Thoracic aorta (tissue), 2 donors: ENCODE data around the gene TBC1D4. TPM values are rescaled to one million over a fixed set of nuclear protein-coding genes. Genes with fewer than 3 reads are reported as not detected.

Experiments
- ATAC-seq: fragments of 150-250 bp; one replicate; pipeline ENCODE4 v1.8.0; 2017; ENCODE audit warnings: low read depth; ENCODE audit not compliant: insufficient number of reproducible peaks, low FRiP score
- DNase-seq: peaks from one replicate; pipeline ENCODE4 v3.0.0-alpha.2; 2020; ENCODE audit warnings: low spot score
- H3K27ac ChIP-seq, 2 donors: fragments of 200-600 bp; sonication (generic); 1 replicate in 1 of 2; 2 replicates in 1 of 2; pipeline ENCODE4 v1.5.1; 2016; ENCODE audit warnings: mild to moderate bottlenecking in 2 of 2, moderate library complexity in 2 of 2
- H3K27me3 ChIP-seq: fragments of 200-600 bp; sonication (generic); replicated peaks from 2 replicates; pipeline ENCODE4 v1.6.0; 2016; ENCODE audit warnings: mild to moderate bottlenecking; ENCODE audit not compliant: insufficient read depth
- H3K36me3 ChIP-seq: fragments of 200-600 bp; sonication (generic); one replicate; pipeline ENCODE4 v1.5.1; 2016
- H3K4me1 ChIP-seq, 2 donors: fragments of 200-600 bp; sonication (generic); 1 replicate in 1 of 2; 2 replicates in 1 of 2; pipeline versions ENCODE4 v1.5.1 to v1.6.0; 2016; ENCODE audit warnings: low read depth in 2 of 2, mild to moderate bottlenecking in 1 of 2; ENCODE audit not compliant: control insufficient read depth in 1 of 2
- H3K4me3 ChIP-seq: fragments of 200-600 bp; sonication (generic); 2 replicates; pipeline ENCODE4 v1.5.1; 2016; ENCODE audit warnings: mild to moderate bottlenecking
- H3K9me3 ChIP-seq: fragments of 200-600 bp; sonication (generic); 2 replicates; pipeline ENCODE4 v1.5.1; 2016
- CTCF ChIP-seq: fragments of 200-600 bp; sonication (generic); IDR thresholded peaks from one replicate; pipeline ENCODE4 v1.5.1; 2019; ENCODE audit warnings: antibody characterized with exemption
- total RNA-seq, 2 donors: library from RNA; depleted of rRNA; stranded (reverse); fragments of >200 nt; gene quantifications; one replicate each; pipeline versions ENCODE4 v1.1.0 to v1.2.3, GENCODE V29; 2016

The TBC1D4 gene
- total RNA-seq, 2 donors from 2014 or later = 15.8 to 20.3 TPM

GRCh38 chr13:75414036-75414827 lies 67.7 kb downstream of the TBC1D4 start:
- Histone ChIP-seq H3K4me3 (no peak overlapping the region), H3K36me3 (no peaks in the 10 kb centered on the region), H3K9me3 (no peaks in the 10 kb centered on the region), H3K27me3 (no peaks in the 10 kb centered on the region), H3K4me1 (peaks cover 9 to 24% of the 10 kb centered on the region in 2 donors), H3K27ac (no peak overlapping the region)
- ATAC-seq = no peak
- DNase-seq = no peak
- no peak for TF ChIP-seq CTCF

GRCh38 chr13:75411924-75412537 lies 69.9 kb downstream of the TBC1D4 start:
- no peaks in the 10 kb centered on the region for H3K9me3 ChIP-seq
- TF ChIP-seq CTCF = no peak
- ATAC-seq (no peak), DNase-seq (no peak)
- H3K4me3 ChIP-seq = no peak overlapping the region
- H3K27me3 ChIP-seq = no peaks in the 10 kb centered on the region
- H3K36me3 ChIP-seq = no peaks in the 10 kb centered on the region
- no peak overlapping the region for H3K27ac ChIP-seq
- peaks cover 9 to 17% of the 10 kb centered on the region in 2 donors for H3K4me1 ChIP-seq

GRCh38 chr13:75410207-75410606 lies 71.8 kb downstream of the TBC1D4 start:
- H3K36me3 ChIP-seq = no peaks in the 10 kb centered on the region
- ATAC-seq (no peak), DNase-seq (no peak)
- no peaks in the 10 kb centered on the region for H3K9me3 ChIP-seq
- no peak for TF ChIP-seq CTCF
- no peak overlapping the region for H3K4me3 ChIP-seq
- no peaks in the 10 kb centered on the region for H3K4me1 ChIP-seq
- H3K27me3 ChIP-seq = no peaks in the 10 kb centered on the region
- H3K27ac ChIP-seq = no peak overlapping the region

- DNase-seq = no peak
- no peak for TF ChIP-seq CTCF
- no peak for ATAC-seq
- Histone ChIP-seq H3K4me3 (no peak overlapping the region), H3K9me3 (no peaks in the 10 kb centered on the region), H3K36me3 (no peaks in the 10 kb centered on the region), H3K27me3 (no peaks in the 10 kb centered on the region), H3K4me1 (no peaks in the 10 kb centered on the region), H3K27ac (no peak overlapping the region)
Measured at GRCh38 chr13:75407998-75408397, 74.0 kb downstream of the TBC1D4 start.

GRCh38 chr13:75407473-75407872 lies 74.5 kb downstream of the TBC1D4 start:
- Histone ChIP-seq H3K36me3 (no peaks in the 10 kb centered on the region), H3K4me3 (no peak overlapping the region), H3K27ac (no peak overlapping the region), H3K4me1 (no peaks in the 10 kb centered on the region), H3K9me3 (no peaks in the 10 kb centered on the region), H3K27me3 (no peaks in the 10 kb centered on the region)
- DNase-seq (no peak), ATAC-seq (no peak)
- TF ChIP-seq CTCF = no peak
